ENCODE data around the gene PDLIM7.
A peak's percentile ranks its signal among the peaks of the same experiment; 100 is the strongest.

PDLIM7 gene

GRCh38 chr5:177443144-177443983, 54.0 kb downstream of the PDLIM7 start:
- DNase-seq: no peak

- DNase-seq: no peak
Measured at GRCh38 chr5:177442066-177442826, 55.2 kb downstream of the PDLIM7 start.

- no peak for DNase-seq
Measured at GRCh38 chr5:177440990-177441780, 56.2 kb downstream of the PDLIM7 start.

GRCh38 chr5:177440211-177440989, 57.0 kb downstream of the PDLIM7 start:
- peak; percentile 45 for DNase-seq

GRCh38 chr5:177439518-177440053, 57.8 kb downstream of the PDLIM7 start:
- no peak for DNase-seq

GRCh38 chr5:177438468-177438867, 58.9 kb downstream of the PDLIM7 start:
- no peak for DNase-seq

GRCh38 chr5:177437623-177438022, 59.8 kb downstream of the PDLIM7 start:
- DNase-seq: no peak

GRCh38 chr5:177435847-177436536, 61.4 kb downstream of the PDLIM7 start:
- DNase-seq: no peak

GRCh38 chr5:177434942-177435738, 62.3 kb downstream of the PDLIM7 start:
- DNase-seq: no peak

GRCh38 chr5:177434437-177434836, 63.0 kb downstream of the PDLIM7 start:
- DNase-seq: peak; percentile 70

GRCh38 chr5:177433658-177434217, 63.7 kb downstream of the PDLIM7 start:
- DNase-seq: no peak
